Right atrium auricular region (tissue), 2 donors: ENCODE data around the gene BUD13. TPM values are rescaled to one million over a fixed set of nuclear protein-coding genes. Genes with fewer than 3 reads are reported as not detected.

ENCODE experiments used
- DNase-seq: peaks from one replicate; pipeline ENCODE4 v3.0.0-alpha.2; 2019; ENCODE audit warnings: low spot score
- H3K27ac ChIP-seq, 2 donors: fragments of 200-600 bp; sonication (generic); 1 replicate in 1 of 2; 2 replicates in 1 of 2; pipeline ENCODE4 v1.5.1; 2016 to 2019
- H3K27me3 ChIP-seq, 2 donors: fragments of 200-600 bp; sonication (generic); one replicate each; pipeline versions ENCODE4 v1.5.1 to v1.6.0; 2017 to 2019
- H3K36me3 ChIP-seq: fragments of 200-600 bp; sonication (generic); one replicate; pipeline ENCODE4 v1.5.1; 2016
- H3K4me1 ChIP-seq, 2 donors: fragments of 200-600 bp; sonication (generic); one replicate each; pipeline versions ENCODE4 v1.5.1 to v1.6.0; 2017 to 2019
- H3K4me3 ChIP-seq, 2 donors: fragments of 200-600 bp; sonication (generic); 1 replicate in 1 of 2; 2 replicates in 1 of 2; pipeline ENCODE4 v1.5.1; 2017 to 2019; ENCODE audit warnings: mild to moderate bottlenecking in 1 of 2, moderate library complexity in 1 of 2
- H3K9me3 ChIP-seq, 2 donors: fragments of 200-600 bp; sonication (generic); one replicate each; pipeline ENCODE4 v1.5.1; 2019
- CTCF ChIP-seq, 2 donors: fragments of 200-600 bp; sonication (generic); IDR thresholded peaks; one replicate each; pipeline ENCODE4 v1.5.1; 2019; ENCODE audit warnings: antibody characterized with exemption in 2 of 2
- total RNA-seq, 2 donors: library from RNA; depleted of rRNA; stranded (reverse); fragments of >200 nt; gene quantifications; one replicate each; pipeline ENCODE4 v1.1.0, GENCODE V29; 2016

The BUD13 gene
- total RNA-seq, 2 donors from 2014 or later = 6.6 to 9.6 TPM

GRCh38 chr11:116729501-116730240 is 43.1 kb downstream of the BUD13 start:
- Histone ChIP-seq H3K27ac (no peak overlapping the region), H3K27me3 (no peaks in the 10 kb centered on the region), H3K4me3 (no peak overlapping the region), H3K9me3 (no peaks in the 10 kb centered on the region), H3K4me1 (peaks cover 0 to 26% of the 10 kb centered on the region in 2 donors), H3K36me3 (no peaks in the 10 kb centered on the region)
- TF ChIP-seq CTCF (IDR thresholded peaks at IDR 0.05) = no peak
- DNase-seq = no peak

GRCh38 chr11:116727990-116728389 is 44.8 kb downstream of the BUD13 start:
- H3K9me3 ChIP-seq = no peaks in the 10 kb centered on the region
- no peaks in the 10 kb centered on the region for H3K36me3 ChIP-seq
- H3K4me3 ChIP-seq = no peak overlapping the region
- no peaks in the 10 kb centered on the region for H3K27me3 ChIP-seq
- DNase-seq = no peak
- H3K4me1 ChIP-seq = peaks cover 0 to 26% of the 10 kb centered on the region in 2 donors
- no peak overlapping the region for H3K27ac ChIP-seq
- no peak for TF ChIP-seq CTCF (IDR thresholded peaks at IDR 0.05)

- Histone ChIP-seq H3K36me3 (no peaks in the 10 kb centered on the region), H3K4me1 (peaks cover 0 to 10% of the 10 kb centered on the region in 2 donors), H3K27me3 (no peaks in the 10 kb centered on the region), H3K9me3 (no peaks in the 10 kb centered on the region), H3K4me3 (no peak overlapping the region), H3K27ac (no peak overlapping the region)
- DNase-seq = no peak
- no peak for TF ChIP-seq CTCF (IDR thresholded peaks at IDR 0.05)
These were observed 47.2 kb downstream of the BUD13 start for GRCh38 chr11:116725434-116726221.

GRCh38 chr11:116724813-116725212 is 48.0 kb downstream of the BUD13 start:
- DNase-seq = no peak
- H3K4me1 ChIP-seq = peaks cover 0 to 2% of the 10 kb centered on the region in 2 donors
- no peak overlapping the region for H3K27ac ChIP-seq
- TF ChIP-seq CTCF (IDR thresholded peaks at IDR 0.05) = no peak
- no peaks in the 10 kb centered on the region for H3K27me3 ChIP-seq
- H3K36me3 ChIP-seq = no peaks in the 10 kb centered on the region
- H3K4me3 ChIP-seq = no peak overlapping the region
- no peaks in the 10 kb centered on the region for H3K9me3 ChIP-seq

- no peak for TF ChIP-seq CTCF (IDR thresholded peaks at IDR 0.05)
- H3K4me1 ChIP-seq = no peaks in the 10 kb centered on the region
- DNase-seq = no peak
- no peaks in the 10 kb centered on the region for H3K9me3 ChIP-seq
- no peak overlapping the region for H3K4me3 ChIP-seq
- H3K27ac ChIP-seq = no peak overlapping the region
- H3K27me3 ChIP-seq = no peaks in the 10 kb centered on the region
- no peaks in the 10 kb centered on the region for H3K36me3 ChIP-seq
These were observed 49.3 kb downstream of the BUD13 start for GRCh38 chr11:116723511-116723910.
